ENCODE results near the gene PPWD1.

- TF ChIP-seq POLR2A (IDR thresholded peaks at IDR 0.05; ENCODE audit: low read depth, low read length): no peak
- no peak for TF ChIP-seq POLR2AphosphoS5 (IDR thresholded peaks at IDR 0.05; ENCODE audit: low read depth, low read length)
- no peak for TF ChIP-seq TAF1 (IDR thresholded peaks at IDR 0.05; ENCODE audit: low read depth, low read length)
These were observed 56.9 kb downstream of the PPWD1 start for GRCh38 chr5:65620021-65620420.
